ENCODE measurements around the gene TSPOAP1.
A peak's percentile ranks its signal among the peaks of the same experiment; 100 is the strongest.

Gene TSPOAP1

DNA sequence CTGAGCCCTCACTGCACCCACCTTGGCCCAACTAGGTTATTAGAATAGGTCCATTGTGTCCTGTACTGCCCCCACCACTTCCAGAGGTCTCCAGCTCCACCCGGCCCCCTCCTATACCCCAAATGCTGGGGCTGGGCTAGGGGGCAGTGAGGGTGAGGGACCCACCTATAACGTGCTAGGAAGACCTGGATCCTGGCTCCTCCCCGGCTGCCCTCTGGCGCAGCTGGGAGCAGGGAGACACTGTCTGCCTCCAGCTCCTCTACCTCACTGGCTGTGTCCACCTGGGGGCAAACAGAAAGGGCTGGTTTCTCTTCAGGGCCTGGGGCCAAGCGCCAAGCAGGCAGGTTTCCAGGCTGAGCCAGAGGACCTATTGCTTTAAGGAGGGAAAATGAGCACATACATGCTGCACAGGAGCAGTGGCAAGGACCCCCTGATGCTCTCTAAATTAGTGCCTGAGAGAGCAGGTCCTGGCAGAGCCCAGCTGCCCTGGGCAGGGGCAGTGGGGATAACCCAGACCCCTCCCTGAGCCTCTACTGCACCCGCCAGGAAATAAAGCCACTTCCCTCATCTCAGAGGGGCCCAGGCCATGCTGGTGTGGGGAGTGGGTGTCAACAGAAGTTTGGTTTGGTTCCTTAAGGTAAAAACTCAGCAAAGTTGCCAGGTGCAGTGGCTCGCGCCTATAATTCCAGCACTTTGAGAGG is 12.2 kb downstream of the TSPOAP1 start:
- FAIRE-seq = no peak

DNA sequence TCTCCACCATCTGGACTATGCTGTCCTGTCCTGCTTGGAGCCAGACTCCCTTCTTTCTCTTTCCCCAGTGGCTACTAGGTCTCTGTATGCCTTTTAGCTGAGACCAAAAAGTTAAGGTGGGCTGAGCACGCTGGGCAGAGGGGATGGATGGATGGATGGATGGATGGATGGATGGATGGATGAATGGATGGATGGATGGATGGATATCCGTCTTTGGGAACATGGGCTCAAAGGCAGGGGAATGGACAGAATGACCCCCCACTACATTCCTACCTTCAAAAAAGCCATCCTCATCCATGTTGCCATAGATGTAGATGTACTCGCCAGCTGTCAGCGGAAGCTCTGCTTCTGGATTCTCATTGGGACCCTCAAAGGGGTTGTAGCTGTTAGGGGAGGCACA is 12.8 kb downstream of the TSPOAP1 start:
- FAIRE-seq = no peak

DNA sequence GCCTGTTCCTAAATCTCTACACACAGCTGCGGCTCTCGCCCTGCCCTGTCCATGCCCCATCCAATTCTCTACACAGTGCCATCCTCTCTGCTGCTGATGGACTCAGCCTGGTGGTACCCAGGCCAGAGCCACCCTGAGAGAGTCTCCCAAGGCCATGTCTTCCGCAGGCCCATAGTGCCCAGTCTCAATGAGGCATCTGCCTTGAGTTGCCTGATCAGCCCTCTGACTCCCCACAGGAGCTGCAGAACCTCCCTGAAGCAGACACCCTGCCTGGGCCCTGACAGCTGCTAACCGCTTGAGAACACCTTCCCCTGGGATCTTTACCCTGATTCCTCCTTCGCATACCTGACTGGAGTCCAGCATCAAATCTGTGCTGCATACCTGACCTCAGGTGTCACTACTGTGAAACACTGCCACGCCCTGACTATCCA is 13.3 kb downstream of the TSPOAP1 start:
- no peak for FAIRE-seq

DNA sequence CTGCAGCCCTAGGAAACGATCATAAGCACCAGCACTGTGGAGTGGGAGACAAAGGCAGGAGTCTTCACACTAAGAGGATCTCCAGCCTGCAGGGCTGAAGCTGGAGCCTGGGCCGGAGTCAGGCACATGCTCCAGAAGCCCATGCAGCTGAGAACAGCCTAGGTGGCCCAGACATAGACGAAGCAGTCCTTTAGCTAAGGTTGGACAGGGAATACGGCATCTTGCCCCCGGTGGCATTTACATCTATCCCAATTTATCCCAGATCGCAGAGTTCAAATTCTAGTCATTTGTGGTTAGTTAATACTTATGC is 13.9 kb downstream of the TSPOAP1 start:
- no peak for FAIRE-seq

DNA sequence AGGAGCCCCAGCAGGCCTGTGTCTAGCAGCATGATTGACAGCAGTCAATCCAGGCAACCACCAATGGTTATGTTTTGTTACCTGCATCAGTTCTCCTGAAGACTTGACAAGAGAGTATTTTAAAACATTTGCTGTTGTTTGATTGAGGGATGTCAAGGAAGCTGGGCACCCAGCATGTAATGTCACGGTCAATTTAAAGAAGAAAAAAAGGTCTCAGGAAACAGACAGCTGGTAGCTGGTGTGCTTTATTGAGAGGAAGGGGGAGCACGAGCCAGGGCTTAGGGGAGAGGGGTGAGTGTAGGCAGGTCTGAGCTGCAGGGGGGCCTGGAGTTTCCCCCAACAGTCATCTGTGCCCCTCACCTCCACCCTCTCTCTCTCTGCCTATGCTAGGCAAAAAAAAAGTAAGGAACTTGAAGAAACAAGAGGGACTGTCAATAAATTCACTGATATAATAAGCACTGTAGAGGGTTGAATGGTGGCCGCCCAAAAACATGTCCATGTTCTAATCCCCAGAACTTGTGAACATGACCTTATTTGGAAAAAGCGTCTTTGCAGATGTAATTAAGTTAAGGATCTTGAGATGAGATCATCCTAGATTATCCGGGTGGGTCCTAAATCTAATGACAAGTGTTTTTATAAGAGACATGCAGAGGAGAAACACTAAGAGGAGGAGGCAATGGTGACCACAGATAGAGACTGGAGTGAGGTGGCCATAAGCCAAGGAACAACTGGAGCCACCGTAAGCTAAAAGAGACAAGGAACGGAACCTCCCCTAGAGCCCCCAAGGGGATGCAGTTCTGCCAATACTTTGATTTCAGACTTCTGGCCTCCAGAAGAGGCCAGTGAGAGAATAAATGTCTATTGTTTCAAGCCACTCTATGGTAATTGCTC is 14.5 kb downstream of the TSPOAP1 start:
- no peak for FAIRE-seq

DNA sequence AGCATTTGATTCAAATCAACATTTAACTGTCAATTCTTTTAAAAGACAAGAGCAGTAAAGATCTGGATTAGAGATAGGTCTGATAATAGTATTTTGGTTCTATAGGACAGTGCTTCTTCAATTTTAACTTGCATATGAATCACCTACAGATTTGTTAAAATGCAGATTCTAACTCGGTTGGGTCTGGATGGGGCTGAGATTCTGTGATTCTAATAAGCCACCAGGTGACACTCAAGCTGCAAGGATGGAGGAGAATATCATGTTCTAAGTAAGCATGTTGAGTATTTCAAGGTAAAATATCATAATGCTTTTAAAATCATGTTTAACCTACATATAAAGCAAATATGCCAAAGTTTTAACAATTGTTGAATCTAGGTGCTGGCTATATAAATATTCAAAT is 15.8 kb downstream of the TSPOAP1 start:
- FAIRE-seq = peak; percentile 27

DNA sequence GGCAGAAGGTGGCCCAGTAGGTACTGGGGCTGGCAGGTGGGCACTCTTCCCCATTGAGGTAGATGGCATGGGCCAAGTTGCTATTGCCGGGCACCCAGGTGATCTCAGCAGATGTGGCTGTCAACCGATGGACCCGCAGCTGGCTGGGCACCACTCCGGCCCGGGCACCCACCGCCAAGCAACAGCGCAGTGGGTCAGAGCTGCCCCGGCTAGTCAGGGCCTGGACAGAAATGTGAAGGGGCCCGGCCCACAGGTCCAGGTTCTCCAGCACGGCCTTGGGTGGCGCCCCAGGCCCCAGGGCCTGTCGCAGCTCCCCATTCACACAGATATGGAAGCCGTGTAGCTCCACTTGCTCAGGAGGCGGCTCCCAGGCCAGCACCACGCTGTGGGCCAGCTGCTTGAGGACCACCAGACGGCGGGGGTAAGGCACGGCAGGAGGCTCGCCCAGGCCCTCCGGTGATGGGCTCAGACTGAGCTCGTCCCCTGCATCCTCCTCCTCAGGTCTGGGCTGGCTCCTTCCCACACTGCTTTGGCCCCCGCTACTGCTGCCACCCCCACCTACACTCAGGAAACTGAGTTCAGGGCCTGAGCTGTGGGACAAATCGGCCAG is 16.5 kb downstream of the TSPOAP1 start:
- no peak for FAIRE-seq

DNA sequence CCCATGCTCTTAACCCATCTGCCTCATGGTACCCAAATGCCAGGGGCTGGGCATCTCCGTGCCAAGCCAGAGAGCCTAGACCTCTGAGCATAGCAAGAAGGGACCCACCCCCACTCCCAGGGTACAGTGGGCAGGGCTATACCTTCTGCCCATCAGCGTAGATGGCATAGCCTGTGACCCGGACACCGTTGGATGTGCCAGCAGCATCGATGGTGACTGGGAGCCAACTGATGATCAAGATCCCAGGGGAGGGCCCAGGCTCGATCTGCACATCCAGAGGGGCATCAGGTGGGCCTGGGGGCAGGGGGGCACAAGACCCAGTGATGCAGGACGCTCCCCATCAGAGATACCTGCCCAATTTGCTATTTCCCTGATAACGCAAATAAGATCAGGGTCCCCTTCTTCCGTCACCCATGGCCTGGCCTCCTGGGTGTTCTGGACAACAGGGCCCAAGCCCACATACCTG is 17.1 kb downstream of the TSPOAP1 start:
- no peak for FAIRE-seq

DNA sequence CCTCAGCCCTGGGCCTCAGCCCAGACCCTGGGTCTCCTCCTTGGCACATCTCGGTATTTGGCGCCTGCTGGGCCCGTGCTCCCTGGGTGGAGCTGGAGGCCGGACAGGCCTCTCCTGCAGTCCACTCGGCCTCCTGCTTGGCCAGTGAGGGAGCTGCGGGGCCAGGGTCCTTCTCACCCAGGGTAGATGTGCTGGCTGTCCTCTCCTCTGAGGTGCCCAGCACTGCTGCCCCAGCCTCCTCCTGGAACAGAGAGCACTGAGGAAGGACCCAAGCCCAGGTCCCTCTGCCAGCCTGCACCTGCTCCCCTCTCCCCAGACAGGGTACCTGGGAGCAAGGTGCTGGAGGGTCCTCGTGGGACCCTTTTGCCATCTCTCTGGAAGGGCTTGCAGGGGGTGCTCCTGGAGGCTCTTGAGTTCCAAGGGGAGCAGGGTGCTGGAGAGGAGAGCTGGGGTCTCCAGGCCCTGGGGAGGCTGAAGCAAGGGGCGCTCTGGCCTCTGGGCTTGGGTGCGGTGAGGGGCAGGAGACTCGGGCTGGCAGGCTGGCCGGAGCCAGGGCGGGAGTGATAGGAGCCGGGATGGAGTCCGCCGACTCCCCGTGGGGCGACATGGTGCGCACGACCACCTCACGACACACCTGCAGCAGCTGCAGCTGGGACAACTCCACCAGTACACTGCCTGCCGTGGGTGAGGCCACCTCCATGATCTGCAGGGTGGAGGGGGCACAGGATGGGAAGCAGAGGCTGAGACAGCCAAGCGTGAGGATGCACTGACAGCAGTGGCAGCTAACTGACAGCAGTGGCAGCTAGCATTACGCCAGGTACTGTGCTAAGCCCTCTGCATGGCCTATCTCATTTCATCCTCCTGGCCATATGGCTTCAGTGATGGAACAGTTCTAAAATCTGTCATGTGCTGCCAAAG is 17.8 kb downstream of the TSPOAP1 start:
- no peak for FAIRE-seq

DNA sequence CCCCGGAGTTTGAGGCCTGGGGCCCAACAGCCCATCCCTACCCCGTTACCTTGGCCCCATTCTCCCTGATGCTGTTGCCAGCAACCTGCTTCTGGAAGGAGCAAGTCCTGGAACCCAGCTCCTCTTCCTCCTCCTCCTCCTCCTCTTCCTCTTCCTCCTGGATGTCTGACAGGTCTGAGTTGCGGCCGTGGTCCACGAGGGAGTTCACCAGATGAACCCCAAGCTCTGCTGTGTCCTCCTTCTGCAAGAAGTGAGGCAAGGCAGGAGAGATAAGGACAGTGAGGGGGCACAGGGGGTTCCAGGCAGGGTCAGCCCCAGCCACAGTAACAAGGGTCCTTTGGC is 18.7 kb downstream of the TSPOAP1 start:
- no peak for FAIRE-seq

DNA sequence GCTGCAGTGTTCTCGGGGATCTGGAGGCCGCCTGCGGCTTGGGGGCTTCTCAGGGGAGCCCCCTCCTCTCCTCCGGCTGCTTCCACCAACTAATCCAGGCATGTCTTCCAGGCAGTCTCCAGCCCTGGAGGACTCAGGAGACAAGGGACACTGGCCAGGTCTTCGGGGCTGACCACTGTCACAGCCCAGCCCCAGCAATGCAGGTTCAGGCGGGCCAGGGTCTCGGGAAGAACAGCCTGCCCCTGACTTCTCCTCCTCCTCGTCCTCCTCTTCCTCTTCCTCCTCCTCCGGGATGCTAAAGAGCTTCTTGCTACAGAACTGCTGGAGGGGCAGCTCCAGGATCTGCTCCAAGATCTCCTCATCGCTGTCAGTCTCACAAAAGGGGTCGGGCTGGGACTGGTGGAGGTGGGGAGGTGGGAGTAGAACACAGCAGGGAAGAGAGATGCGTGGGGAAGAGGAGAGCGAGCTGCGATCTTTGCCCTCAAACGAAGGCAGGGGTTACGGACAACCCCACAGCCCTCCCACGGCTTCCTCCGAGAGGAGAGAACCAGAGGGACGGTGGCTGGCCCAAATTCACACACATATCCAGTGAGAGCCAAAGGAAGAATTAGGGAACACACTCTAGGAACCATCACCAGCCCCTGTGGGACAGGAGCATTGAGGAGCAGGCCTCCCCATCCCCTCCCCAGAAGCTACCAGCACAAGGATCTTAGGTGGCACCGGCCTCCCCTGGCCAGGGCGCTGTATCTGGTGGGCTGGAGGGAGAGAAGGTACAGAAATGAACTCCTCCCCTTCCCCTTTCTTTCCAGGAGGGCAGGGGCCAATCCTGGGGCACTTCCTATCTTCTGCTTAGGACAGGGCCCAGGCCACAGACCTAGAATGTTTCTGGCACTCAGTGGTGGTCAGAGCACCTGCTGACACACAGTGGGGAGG is 19.3 kb downstream of the TSPOAP1 start:
- FAIRE-seq = no peak

DNA sequence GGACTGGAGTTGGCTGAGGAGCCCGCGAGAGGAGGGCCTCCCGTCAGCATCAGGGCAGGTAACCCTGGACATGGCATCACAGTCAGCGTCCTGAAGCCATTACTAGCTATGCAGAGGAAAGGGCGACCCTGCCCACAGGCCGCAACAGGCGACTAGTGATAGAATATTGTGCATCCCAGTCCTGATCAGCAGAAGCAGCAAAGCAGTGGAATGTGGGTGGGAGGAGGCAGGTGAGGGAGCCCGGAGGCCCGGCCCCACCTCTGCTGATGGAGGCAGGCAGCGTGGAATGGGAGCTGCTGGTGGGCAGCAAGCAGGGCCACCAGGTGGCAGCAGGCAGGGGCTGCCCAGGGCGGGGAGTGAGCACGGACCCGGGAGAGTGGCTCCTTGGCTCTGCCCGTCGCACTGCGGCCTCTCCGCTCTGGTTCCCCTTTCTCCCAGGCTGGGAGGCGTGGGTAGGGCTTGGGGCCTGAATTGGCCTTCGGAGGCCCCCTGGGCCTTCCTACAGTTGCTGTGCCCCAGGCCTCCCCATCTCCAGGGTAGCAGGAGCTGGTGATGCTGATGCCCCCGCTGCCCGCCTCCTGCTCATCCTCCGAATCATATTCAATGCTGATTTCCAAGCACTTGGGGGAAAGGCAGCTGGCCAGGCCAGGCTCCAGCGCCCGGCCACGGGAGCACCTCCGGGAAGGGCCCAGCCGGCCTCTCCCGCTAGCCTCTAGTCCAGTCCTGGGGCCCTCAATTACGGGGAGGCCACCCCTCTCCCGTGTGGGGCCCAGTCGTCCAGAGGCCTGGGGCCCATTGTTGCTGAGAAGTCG is 20.2 kb downstream of the TSPOAP1 start:
- FAIRE-seq = no peak

DNA sequence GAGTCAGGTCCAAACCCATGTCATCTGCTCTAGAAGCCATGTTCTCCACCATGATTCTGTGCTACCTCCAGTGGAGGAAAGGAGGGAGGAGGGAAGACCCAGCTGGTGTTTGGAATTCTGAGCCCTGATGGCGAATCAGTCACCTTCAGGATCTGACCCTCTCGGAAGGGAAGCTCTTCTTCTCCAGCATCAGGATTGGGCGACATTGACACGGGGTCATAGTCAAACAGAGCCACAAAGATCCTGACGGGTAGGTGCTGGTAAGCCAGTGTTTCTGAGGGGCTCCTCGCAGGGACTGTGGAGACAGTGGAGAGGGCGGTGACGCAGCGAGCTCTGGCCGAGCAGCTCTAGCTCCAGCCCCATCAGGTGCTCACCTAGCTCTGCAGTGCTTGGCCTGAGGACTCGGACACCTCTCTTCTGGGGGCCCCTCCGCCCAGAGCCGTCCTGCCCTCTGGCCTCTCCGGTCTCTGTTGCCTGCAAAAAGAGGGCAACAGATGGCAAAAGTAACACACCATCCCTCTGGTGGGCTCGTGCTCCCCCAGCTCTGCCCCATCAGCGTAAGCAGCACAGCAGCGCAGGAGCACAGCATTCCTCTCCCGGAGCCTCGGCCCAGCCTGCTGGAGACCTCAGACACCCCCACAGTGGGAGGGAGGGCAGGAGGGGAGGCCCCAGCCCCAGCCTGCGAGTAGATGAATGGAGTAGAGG is 21.0 kb downstream of the TSPOAP1 start:
- FAIRE-seq = no peak

DNA sequence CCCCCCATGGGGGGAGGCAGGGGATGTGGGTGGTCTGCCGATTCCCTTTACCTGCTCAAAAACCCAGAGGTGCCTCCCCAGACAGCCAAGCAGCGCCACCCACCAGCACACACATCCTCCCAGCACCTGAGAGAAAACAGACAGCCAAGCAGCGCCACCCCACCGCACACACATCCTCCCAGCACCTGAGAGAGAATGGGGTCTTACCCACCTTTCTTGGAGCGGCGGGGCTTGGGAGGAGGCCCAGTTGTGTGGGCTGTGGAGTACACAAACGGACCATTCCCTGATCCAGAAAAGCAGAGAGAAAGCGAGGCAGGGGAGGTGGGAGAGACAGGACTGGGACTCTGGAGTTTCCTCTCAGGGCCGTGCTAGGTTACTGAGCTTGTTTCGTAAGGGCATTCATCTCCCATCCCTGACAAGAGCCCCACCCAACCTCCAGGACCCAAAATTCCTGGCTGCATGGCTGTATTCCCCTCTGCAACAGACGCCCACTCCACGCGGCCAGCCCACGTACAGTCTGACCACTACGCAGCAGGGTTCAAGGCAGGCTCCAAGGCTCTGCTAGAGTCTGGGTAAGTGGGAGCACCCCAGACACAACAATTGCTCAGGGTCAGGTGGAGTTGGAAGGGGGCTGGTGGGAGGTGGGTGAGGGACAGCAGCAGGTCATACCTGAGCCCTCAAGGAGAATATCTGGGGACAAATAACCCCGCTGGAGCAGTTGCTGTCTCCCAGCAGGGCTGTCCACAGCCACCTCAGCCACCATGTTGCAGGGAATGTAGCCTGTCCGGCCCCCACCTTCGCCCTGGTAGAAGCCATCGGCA is 22.3 kb downstream of the TSPOAP1 start:
- no peak for FAIRE-seq

DNA sequence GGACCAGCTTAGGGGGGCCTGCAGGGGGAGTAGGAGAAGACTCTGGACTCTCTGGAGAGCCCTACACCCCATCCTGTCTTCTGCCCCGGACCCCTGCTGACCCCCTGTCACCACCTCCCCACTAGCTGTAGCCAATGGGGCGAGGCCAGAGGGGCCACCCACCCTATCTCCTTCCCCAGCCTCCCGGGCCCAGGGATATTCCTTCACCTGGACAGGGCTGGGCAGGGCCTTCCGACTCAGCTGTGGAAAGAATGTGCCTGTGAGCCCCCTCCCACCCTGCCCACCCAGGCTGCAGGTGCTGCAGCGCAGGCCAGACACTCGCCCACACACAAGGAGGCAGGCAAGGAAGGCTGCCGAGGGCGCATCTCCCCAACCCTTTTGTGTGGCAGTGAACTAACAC is 23.0 kb downstream of the TSPOAP1 start:
- no peak for FAIRE-seq

DNA sequence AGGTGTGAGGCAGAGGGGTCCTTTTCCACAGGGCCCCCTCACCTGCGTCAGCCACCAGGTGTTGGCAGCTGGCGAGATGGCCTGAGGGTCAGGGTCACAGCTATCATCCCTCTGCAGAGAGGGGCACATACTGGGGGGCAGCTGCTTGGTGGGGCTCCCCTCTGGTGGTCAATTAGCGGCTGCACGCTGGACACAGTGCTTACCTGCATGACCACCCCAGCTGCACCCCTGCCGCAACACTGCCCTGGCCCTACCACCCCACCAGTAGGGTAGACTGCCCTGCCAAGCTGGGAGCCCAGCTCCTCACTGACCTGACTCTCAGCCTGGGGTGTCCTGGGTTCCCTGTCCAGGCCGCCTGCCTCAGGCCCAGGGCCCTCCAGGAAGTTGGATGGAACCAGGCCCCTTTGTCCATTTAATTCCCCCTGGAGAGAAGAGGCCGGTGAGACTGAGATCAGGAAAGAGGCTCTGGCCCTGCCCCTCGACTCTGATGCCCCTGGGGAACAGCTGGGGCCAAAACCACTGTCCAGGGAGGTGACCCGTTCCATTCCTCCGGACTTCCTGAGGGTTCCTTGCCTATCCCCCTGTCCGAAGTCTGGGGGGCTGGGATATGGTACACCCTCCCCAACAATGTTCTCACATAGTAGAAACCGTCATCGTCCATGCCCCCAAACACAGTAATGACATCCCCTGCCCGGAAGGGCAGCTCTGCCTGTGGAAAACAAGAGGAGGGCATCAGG is 23.7 kb downstream of the TSPOAP1 start:
- FAIRE-seq = no peak

DNA sequence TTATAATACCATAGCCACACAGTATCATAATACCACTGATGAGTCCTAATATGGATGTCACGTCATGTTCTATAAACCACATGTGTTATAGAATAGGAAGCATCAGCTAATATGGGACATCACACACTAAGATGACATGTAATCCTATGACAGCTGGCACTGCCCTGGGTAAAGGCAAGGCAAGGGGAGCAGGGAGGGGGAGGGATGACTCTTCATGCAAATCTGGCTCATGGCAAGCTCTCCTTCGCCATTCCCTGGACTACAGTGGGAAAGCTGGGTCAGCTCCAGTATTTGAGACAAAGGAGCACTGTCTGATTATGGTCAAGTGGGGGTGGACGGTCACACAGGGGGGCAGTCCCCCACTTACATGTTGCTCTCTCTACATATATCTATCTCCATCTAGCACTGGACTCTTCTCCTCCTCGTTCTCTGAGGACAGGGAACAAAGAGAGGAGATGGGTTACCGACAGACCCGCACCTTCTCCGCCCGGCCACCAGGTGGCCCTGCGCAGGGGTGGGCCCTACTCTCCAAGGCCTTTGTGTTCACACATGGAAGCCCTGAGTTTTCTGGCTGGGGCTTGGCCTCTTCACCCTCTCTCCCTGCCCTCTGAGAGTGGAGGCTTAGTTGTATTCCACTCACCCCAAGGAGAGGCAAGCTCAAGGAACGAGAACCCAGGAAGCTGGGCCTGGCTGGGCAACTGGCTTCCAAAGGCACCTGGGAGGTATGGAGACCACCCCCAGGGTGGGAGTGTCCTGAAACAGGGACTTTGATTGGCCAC is 24.4 kb downstream of the TSPOAP1 start:
- FAIRE-seq = no peak

All from G401.6 (cell line).